ENCODE measurements around the gene ABCB4. TPM values are rescaled to one million over a fixed set of nuclear protein-coding genes. Genes with fewer than 3 reads are reported as not detected.
A peak's percentile ranks its signal among the peaks of the same experiment; 100 is the strongest.

Gene ABCB4
- not detected for total RNA-seq

DNA sequence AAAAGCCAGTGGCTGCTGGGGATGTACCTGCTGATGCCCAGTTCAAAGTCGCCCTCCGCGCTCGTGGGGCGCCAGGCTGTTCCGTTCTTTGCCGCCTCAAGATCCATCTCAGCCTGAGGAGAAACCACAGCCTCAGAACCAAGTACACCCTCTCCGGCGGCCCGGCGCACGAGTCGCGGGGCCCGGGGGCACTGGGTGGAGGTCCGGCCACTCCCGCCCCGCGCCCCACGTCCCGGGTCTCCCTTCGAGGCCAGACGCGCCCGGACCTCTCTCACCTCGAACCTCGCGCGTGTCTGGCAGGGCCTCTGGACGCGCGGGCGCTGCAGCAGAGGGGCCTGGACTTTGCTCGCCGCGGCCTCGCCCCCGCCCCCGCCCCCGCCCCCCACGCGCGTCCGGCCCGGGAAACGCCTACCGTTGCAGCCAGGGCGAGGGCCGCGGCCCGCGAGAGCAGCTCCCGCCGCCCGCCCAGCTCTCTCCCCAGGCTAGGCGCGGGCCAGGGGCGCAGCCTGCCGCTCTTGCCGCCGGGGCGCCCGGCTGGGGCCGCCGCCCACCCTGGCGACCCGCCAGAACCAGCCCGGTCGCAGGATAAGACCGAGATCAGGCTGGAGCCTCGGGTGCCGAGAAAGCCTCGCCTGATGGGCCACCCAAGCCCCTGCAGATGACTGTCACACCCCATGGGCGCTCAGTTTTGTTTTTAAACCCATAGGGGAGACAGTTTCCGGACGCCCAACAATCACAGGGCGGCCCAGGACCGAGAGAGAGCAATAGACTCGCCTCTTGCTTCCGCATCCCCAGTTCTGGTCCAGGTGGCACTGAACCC is at the start of gene ABCB4:
Gene ABCB4, minus strand, starts transcription at position 322 of the 820 bp plus-strand sequence. Its CDS starts 215 bp downstream, at position 107.
- no peaks in the 10 kb centered on the region for H3K9me3 Mint-ChIP-seq
- no peaks in the 10 kb centered on the region for H3K36me3 Mint-ChIP-seq (ENCODE audit: low read depth)
- H3K27ac Mint-ChIP-seq = no peak within 1 kb of the TSS
- H3K27me3 Mint-ChIP-seq = peaks cover 48% of the 10 kb centered on the region
- H3K4me3 Mint-ChIP-seq = no peak within 1 kb of the TSS
- ChIA-PET CTCF (no interaction called here), POLR2A (no interaction called here)
- no peak for DNase-seq
- H3K4me1 Mint-ChIP-seq = peaks cover 11% of the 10 kb centered on the region

DNA sequence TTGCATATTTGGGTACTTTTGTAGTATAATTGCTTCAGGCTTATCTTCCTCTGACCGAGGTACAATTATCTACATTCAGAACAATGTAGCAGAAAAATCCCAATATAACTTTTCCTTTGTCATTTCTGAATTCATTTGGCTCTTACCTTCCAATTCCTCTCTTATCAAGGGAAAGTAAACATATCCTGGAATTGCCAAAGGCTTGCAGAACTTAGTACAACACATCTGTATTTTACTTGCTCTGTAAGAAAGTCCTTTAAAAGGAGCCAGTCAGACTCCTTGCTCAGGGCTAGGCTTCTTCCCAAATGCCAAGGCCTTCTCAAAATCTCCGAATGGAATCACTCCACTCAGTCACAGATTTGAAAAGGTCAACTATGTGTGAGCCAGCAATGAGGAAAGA is 43.3 kb upstream of the ABCB4 start:
- Mint-ChIP-seq H3K27ac (no peak overlapping the region), H3K4me3 (no peak overlapping the region), H3K27me3 (no peaks in the 10 kb centered on the region), H3K4me1 (no peaks in the 10 kb centered on the region), H3K9me3 (no peaks in the 10 kb centered on the region), H3K36me3 (ENCODE audit: low read depth) (no peaks in the 10 kb centered on the region)
- POLR2A ChIA-PET = no interaction called here
- DNase-seq = no peak
- CTCF ChIA-PET = no interaction called here

DNA sequence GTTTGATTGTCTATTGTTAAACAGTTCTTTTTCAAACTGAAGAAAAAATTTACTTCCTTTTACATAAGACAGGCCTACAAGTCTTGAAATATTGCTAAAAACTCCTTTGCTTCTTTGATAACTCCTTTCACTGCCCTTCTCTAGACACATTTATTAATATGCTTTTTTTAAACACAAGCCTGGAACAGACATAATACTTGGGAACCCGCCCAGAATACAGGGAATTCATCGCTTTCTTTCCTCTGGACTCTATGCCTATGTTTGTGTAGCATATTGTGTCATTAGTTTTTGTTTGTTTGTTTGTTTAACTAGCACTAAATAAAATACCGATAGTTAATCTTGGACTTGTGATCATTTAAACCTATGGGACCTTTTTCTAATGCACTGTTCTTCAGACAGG is 42.4 kb upstream of the ABCB4 start:
- no peak overlapping the region for H3K4me3 Mint-ChIP-seq
- POLR2A ChIA-PET = no interaction called here
- H3K9me3 Mint-ChIP-seq = no peaks in the 10 kb centered on the region
- no peaks in the 10 kb centered on the region for H3K4me1 Mint-ChIP-seq
- H3K36me3 Mint-ChIP-seq (ENCODE audit: low read depth) = no peaks in the 10 kb centered on the region
- no peak for DNase-seq
- CTCF ChIA-PET = no interaction called here
- H3K27ac Mint-ChIP-seq = no peak overlapping the region
- H3K27me3 Mint-ChIP-seq = no peaks in the 10 kb centered on the region

DNA sequence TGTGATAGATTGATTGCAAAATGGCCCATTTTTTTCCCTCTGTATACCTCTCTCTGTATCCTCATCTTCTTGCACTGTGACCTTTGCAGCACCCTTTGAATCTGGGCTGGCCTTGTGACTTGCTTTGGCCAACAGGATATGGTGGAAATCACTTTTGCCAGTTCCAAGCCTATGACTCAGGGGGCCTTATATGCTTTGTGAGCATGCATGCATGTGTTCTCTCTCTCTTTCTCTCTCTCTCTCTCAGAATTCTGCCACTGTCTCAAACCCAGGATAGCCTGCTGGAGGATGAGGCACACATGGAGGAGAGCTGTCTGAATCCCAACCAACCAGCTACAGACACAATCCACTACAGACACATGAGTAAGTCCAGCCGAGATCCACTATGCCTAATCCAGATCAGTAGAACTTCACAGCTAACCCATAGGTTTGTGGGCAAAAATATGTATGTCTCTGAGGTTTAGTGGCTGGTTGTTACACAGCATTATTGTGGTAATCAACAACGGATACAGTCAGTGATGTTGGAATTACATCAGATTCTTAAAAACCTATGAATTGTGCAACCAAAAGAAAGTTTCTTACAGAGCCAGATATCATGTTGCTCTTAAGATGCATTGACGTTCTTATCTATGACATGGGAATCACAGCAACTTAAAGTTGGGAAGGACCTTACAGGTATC is 41.8 kb upstream of the ABCB4 start:
- no peak for DNase-seq

DNA sequence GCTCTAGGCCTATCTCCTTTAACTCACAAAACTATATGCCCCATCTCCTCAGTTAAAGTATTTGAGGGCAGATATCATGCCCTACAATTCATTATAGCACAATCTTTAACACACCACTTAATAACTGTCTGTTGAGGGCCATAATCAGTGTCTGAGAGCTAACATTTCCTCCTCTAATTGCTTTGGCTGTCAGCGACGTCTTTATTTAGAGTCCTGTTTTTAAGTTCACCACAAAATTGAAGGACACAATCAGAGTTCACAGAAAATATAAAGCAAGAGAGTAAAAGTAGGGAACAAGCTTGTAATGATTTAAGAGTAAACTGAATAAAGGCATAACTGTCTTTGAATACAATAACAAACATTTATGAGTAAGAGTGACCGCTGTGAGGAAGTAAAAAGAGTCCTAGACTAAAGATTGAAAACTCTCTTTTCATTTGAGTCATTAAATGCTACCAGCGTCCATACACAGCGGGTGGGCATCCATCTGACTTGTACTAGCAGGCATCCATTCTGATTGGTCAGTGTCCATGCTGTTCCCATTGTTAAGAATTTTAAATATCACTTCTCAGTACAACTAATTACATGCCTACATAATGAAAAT is 38.4 kb upstream of the ABCB4 start:
- Mint-ChIP-seq H3K27ac (no peak overlapping the region), H3K4me3 (no peak overlapping the region), H3K36me3 (ENCODE audit: low read depth) (no peaks in the 10 kb centered on the region), H3K9me3 (no peaks in the 10 kb centered on the region), H3K27me3 (no peaks in the 10 kb centered on the region), H3K4me1 (peaks cover 13% of the 10 kb centered on the region)
- POLR2A ChIA-PET = no interaction called here
- no peak for DNase-seq
- CTCF ChIA-PET = no interaction called here

More for the DNA sequence above, 41.8 kb upstream of the ABCB4 start:
- no peaks in the 10 kb centered on the region for H3K36me3 Mint-ChIP-seq (ENCODE audit: low read depth)
- no peak overlapping the region for H3K27ac Mint-ChIP-seq
- H3K27me3 Mint-ChIP-seq = no peaks in the 10 kb centered on the region
- ChIA-PET POLR2A (no interaction called here), CTCF (interaction anchor here (1.0 kb wide), 1 partner anchor 11 kb away, joined by 3 read pairs; no protein-coding TSS in a partner anchor)
- no peak overlapping the region for H3K4me3 Mint-ChIP-seq
- H3K4me1 Mint-ChIP-seq = no peaks in the 10 kb centered on the region
- H3K9me3 Mint-ChIP-seq = no peaks in the 10 kb centered on the region

DNA sequence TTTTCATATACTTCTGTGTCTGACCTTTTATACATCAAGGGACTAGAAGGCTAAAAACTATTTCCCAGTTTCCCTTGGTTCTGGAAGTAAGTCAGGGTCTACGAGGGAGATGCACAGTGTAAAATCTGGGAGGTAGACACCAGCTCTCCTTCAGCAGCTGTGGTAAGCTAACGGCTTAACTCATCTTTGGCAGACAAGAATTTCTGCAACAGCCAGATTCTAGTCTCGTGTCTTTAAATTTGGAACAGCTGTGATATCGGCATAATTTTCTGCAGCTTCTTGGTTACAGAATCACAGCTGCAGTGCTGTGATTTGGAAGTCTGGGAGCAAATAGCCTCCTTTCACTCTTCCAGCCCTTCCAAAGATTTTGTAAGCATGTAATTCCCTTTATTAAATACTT is 37.4 kb upstream of the ABCB4 start:
- no peak for DNase-seq
- Mint-ChIP-seq H3K4me1 (peaks cover 15% of the 10 kb centered on the region), H3K9me3 (no peaks in the 10 kb centered on the region), H3K27ac (no peak overlapping the region), H3K4me3 (no peak overlapping the region), H3K36me3 (ENCODE audit: low read depth) (no peaks in the 10 kb centered on the region), H3K27me3 (no peaks in the 10 kb centered on the region)
- CTCF ChIA-PET = no interaction called here
- POLR2A ChIA-PET = no interaction called here

DNA sequence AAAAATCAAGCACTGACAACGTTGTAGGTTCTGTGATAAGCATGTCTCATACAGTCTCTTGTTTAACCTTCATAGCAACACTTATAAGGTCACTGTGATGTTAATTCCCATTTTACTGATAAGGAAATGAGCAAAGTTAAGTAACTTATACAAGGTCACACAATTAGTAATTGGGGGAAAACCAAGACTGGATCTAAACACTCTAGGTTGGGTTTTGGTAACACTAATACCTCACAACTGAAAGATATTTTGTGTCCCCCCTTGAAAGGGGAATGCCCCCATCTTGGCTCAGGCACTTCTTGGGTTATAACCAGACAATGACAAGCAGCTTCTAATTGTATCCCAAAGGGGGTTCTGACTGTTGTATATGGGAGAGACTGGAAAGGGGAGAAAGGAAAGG is 36.0 kb upstream of the ABCB4 start:
- Mint-ChIP-seq H3K4me3 (no peak overlapping the region), H3K4me1 (peaks cover 15% of the 10 kb centered on the region), H3K36me3 (ENCODE audit: low read depth) (no peaks in the 10 kb centered on the region), H3K9me3 (no peaks in the 10 kb centered on the region), H3K27ac (no peak overlapping the region), H3K27me3 (no peaks in the 10 kb centered on the region)
- no peak for DNase-seq
- ChIA-PET CTCF (no interaction called here), POLR2A (no interaction called here)

DNA sequence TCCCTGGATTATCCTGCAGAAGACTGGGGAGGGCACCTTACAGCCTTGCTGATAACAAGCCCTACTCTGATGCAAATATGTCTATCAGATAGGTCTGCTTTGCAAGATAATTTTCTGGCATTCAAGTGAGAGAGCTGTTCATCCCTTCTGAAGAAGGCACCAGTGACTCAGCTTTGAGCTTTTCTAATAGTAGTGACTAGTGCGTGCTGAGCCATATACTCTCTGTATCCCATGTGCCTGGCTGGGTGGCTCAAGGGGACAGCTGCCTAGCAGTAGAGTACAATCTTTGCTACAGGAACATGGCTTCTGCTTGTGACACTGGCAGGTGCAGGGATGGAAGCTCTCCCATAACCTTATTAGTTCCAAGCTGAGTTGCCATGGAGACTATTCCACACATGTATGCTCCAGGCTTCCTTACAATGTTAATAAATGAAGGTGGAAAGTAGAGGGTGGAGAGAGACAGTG is 35.0 kb upstream of the ABCB4 start:
- no peak overlapping the region for H3K27ac Mint-ChIP-seq
- DNase-seq = no peak
- ChIA-PET CTCF (no interaction called here), POLR2A (no interaction called here)
- H3K4me1 Mint-ChIP-seq = peaks cover 22% of the 10 kb centered on the region
- H3K36me3 Mint-ChIP-seq (ENCODE audit: low read depth) = no peaks in the 10 kb centered on the region
- no peaks in the 10 kb centered on the region for H3K9me3 Mint-ChIP-seq
- no peak overlapping the region for H3K4me3 Mint-ChIP-seq
- H3K27me3 Mint-ChIP-seq = no peaks in the 10 kb centered on the region

DNA sequence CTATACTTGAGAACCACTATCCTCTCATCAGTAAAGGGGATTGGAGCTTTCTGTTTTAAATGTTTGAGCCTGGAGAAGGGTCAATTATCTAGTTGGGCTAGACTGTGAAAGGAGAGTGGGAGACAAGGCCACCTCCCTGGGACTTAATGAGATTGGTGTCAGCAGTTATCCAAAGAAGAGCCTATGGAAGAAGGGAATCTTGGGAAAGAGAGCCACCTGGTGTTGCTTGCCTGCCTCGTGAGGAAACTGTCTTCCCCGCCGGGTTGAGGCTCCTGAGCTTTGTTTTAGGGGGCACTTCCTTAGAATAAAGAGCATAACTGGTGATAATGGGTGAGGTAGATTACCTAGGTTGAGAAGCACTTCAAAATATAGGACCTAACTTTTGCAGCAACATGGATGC is 32.0 kb upstream of the ABCB4 start:
- DNase-seq = no peak
- ChIA-PET CTCF (no interaction called here), POLR2A (no interaction called here)
- Mint-ChIP-seq H3K4me1 (peaks cover 22% of the 10 kb centered on the region), H3K36me3 (ENCODE audit: low read depth) (no peaks in the 10 kb centered on the region), H3K4me3 (no peak overlapping the region), H3K27ac (no peak overlapping the region), H3K27me3 (no peaks in the 10 kb centered on the region), H3K9me3 (no peaks in the 10 kb centered on the region)

DNA sequence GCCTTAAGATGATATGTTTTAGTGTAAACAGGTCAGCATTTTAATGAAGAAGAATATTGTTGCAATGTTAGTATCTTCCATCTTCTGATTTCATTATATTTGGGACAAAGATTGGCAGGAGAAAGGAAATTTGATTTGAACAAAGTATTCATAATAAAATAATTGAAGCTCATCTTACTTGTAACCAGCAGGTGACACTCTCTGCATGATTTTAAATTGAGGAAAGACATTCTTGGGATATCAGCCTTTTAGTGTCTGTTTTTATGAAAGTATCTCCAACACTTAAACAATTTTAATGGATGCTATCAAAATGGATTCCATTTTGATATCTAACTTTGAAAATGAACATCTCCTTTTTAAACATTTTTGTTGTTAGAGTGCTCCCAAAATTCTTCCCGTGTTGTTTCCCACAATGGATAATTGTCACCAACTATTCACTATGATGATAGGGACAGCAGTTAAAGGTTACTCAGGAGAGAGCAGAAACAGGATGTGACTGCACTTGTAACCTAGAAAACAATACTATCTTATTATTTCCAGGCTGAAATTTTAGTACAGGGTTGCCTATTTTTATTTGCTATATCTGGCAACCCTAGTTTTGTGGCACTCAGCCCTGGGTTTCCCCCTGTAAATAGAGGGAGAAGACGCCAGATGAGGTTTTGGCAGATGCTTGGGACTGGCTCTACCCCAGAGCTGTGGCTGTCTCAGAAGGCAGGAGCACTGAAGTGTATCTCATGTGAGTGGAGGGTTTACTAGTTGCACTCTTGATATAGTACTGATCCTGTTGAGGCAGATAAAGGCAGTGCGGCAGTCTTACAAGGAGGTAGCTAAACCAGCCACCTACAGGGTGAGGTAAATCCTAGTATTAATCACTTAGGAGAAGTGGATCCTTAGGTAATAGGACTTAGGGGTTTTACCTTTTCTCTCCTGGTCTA is 31.0 kb upstream of the ABCB4 start:
- POLR2A ChIA-PET = no interaction called here
- no peaks in the 10 kb centered on the region for H3K36me3 Mint-ChIP-seq (ENCODE audit: low read depth)

DNA sequence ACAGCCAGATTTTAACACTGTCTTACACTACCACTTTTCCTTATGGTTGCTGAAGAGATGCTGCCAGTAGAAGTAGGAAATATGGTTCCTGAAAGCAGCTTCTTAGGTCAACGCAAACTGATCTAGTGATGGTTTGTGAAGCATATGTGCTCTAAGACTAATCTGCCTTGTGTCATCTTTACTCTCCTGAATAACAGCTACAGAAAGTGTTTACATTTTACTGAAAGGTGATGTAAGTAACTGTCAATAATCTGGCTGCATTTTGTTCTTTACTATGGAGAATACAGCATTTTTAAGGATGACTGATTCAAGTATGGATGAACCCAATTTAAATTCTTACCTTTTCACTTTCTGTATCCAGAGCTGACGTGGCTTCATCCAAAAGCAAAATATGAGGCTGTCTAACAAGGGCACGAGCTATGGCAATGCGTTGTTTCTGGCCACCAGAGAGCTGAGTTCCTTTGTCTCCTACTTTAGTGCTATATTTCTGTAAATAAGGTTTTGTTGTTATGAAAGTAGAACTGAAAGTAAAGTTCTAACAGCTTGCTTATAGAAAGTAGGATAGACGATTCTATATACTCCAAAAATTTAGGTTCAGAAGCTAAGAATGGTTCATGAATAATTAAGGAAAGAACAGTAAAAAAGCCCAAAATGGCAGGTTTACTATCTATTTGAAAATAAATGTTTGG is 30.2 kb upstream of the ABCB4 start:
- ChIA-PET CTCF (interaction anchor here (0.8 kb wide), 1 partner anchor 11 kb away, joined by 3 read pairs; no protein-coding TSS in a partner anchor), POLR2A (no interaction called here)
- Mint-ChIP-seq H3K27ac (peak overlapping the region; percentile 33), H3K4me3 (no peak overlapping the region), H3K4me1 (peaks cover 17% of the 10 kb centered on the region), H3K9me3 (no peaks in the 10 kb centered on the region), H3K27me3 (no peaks in the 10 kb centered on the region), H3K36me3 (ENCODE audit: low read depth) (no peaks in the 10 kb centered on the region)
- DNase-seq = no peak

More for the DNA sequence above, 31.0 kb upstream of the ABCB4 start:
- Mint-ChIP-seq H3K9me3 (no peaks in the 10 kb centered on the region), H3K4me3 (no peak overlapping the region), H3K27me3 (no peaks in the 10 kb centered on the region), H3K4me1 (peaks cover 22% of the 10 kb centered on the region), H3K27ac (no peak overlapping the region)
- DNase-seq = no peak
- CTCF ChIA-PET = interaction anchor here (0.8 kb wide), 1 partner anchor 10 kb away, joined by 3 read pairs; no protein-coding TSS in a partner anchor

DNA sequence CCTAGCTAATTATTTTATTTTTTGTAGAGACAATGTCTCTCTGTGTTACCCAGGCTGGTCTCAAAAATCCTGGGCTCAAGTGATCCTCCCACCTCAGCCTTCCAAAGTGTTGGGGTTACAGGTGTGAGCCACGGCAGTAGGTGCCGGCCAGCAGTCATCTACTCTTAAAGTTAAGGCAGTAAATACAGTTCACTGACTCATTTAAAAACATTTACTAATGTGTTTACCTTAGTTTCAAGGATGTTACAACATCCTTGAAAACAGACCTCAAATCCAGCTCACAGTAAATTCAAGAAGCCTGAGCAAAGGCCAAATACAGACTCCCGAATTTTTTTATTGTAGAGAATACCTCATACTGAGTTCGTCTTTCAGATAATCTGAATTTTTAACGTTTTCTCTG is 29.6 kb upstream of the ABCB4 start:
- no peak overlapping the region for H3K27ac Mint-ChIP-seq
- H3K4me1 Mint-ChIP-seq = peaks cover 14% of the 10 kb centered on the region
- POLR2A ChIA-PET = no interaction called here
- DNase-seq = no peak
- no peak overlapping the region for H3K4me3 Mint-ChIP-seq
- H3K27me3 Mint-ChIP-seq = no peaks in the 10 kb centered on the region
- no peaks in the 10 kb centered on the region for H3K9me3 Mint-ChIP-seq
- CTCF ChIA-PET = no interaction called here
- no peaks in the 10 kb centered on the region for H3K36me3 Mint-ChIP-seq (ENCODE audit: low read depth)
